Measurements from ENCODE around the gene PACRG.

Gene PACRG

GRCh38 chr6:162699961-162700360 lies 27.8 kb upstream of the PACRG start:
- no peak overlapping the region for H3K27ac ChIP-seq
- TF ChIP-seq, protein P1, sequence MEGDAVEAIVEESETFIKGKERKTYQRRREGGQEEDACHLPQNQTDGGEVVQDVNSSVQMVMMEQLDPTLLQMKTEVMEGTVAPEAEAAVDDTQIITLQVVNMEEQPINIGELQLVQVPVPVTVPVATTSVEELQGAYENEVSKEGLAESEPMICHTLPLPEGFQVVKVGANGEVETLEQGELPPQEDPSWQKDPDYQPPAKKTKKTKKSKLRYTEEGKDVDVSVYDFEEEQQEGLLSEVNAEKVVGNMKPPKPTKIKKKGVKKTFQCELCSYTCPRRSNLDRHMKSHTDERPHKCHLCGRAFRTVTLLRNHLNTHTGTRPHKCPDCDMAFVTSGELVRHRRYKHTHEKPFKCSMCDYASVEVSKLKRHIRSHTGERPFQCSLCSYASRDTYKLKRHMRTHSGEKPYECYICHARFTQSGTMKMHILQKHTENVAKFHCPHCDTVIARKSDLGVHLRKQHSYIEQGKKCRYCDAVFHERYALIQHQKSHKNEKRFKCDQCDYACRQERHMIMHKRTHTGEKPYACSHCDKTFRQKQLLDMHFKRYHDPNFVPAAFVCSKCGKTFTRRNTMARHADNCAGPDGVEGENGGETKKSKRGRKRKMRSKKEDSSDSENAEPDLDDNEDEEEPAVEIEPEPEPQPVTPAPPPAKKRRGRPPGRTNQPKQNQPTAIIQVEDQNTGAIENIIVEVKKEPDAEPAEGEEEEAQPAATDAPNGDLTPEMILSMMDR (IDR thresholded peaks at IDR 0.05) = no peak
- H3K4me3 ChIP-seq = no peak overlapping the region
- DNase-seq (ENCODE audit: low spot score) = no peak

DNA sequence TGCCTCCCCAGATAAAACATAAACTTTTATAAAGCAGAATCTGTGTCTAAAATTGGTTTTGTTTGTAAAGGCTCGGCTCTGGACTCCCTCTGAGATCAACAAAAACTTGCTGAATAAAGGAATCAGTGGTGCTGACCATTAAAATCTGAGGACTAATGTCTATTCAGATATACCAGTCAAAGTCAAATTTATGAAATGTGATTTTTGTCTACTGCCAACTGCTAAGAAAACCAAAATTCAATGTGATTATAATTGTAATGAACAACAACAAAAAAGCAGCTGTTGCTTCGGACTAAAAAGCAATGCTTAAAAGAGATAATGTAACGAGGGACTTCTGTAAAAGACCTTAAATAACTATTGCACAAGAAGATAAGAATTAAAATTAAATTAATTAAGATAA lies 26.8 kb upstream of the PACRG start:
- TF ChIP-seq, protein P1 (IDR thresholded peaks at IDR 0.05) = no peak
- no peak for DNase-seq (ENCODE audit: low spot score)
- H3K27ac ChIP-seq = no peak overlapping the region

DNA sequence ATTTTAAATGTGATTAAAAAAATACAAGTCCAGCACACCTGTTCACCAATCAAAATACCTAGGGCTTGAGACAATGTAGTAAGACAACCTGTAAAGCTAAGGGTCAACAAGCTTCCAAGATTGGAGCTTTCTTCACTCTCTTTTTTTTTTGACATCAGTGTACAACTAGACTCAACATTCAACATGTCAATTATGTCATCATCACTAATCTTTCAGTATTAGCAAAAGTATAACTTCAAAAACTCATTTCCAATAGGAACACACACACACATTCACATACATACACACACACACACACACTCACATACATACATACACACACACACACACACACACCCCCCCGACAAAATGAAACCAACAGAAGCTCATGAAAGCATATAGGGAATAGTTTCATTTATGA lies 26.2 kb upstream of the PACRG start:
- no peak for DNase-seq (ENCODE audit: low spot score)
- no peak overlapping the region for H3K4me3 ChIP-seq
- TF ChIP-seq, protein P1 (IDR thresholded peaks at IDR 0.05) = no peak
- no peak overlapping the region for H3K27ac ChIP-seq

More for the DNA sequence above, 26.8 kb upstream of the PACRG start:
- no peak overlapping the region for H3K4me3 ChIP-seq

GRCh38 chr6:162702446-162702845 lies 25.3 kb upstream of the PACRG start:
- DNase-seq (ENCODE audit: low spot score) = no peak
- no peak overlapping the region for H3K4me3 ChIP-seq
- H3K27ac ChIP-seq = no peak overlapping the region
- TF ChIP-seq, protein P1 (IDR thresholded peaks at IDR 0.05) = no peak

GRCh38 chr6:162704001-162704400 lies 23.8 kb upstream of the PACRG start:
- no peak for DNase-seq (ENCODE audit: low spot score)
- no peak overlapping the region for H3K27ac ChIP-seq
- H3K4me3 ChIP-seq = no peak overlapping the region
- TF ChIP-seq, protein P1 (IDR thresholded peaks at IDR 0.05) = no peak

DNA sequence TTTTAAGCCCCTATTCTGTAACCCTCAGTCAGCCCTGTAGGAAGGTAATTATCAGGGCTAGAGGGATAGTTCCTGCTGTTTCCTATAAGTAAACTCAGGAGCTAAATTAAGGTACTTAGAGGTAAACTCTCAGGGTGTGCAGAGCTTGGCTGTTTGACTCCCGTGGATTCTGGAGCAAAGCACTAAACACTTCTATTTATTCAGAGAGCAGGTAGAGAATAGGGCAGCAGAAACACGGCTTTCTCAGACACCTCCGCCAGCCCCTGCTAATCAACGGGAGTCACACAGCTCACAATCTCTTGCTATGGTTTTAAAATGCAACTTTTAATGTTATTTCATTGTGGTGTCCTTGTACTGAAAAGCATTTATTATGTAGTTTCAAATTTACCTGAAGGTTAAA lies 22.0 kb upstream of the PACRG start:
- no peak for DNase-seq (ENCODE audit: low spot score)
- no peak overlapping the region for H3K27ac ChIP-seq
- H3K4me3 ChIP-seq = no peak overlapping the region
- TF ChIP-seq, protein P1 (IDR thresholded peaks at IDR 0.05) = no peak

- no peak for DNase-seq (ENCODE audit: low spot score)
- TF ChIP-seq, protein P1 (IDR thresholded peaks at IDR 0.05) = no peak
- Histone ChIP-seq H3K4me3 (no peak overlapping the region), H3K27ac (peak overlapping the region in 1 of 2 donors; percentile 29)
These were observed 21.5 kb upstream of the PACRG start for GRCh38 chr6:162706232-162706631.
